HG03439 (cell line): ENCODE data around the gene ANTXR2.
"Not testable (repeated sequence)": the region's sequence is repeated elsewhere in the genome, so short reads cannot be mapped to it uniquely, and the experiment has no call there.

Experiments used
- ATAC-seq: cut with Tn5 transposase; IDR thresholded peaks from one replicate; pipeline ENCODE4 v1.9.1; 2021; ENCODE audit warnings: mild to moderate bottlenecking, moderate library complexity; ENCODE audit not compliant: unreplicated experiment

ANTXR2 gene

DNA sequence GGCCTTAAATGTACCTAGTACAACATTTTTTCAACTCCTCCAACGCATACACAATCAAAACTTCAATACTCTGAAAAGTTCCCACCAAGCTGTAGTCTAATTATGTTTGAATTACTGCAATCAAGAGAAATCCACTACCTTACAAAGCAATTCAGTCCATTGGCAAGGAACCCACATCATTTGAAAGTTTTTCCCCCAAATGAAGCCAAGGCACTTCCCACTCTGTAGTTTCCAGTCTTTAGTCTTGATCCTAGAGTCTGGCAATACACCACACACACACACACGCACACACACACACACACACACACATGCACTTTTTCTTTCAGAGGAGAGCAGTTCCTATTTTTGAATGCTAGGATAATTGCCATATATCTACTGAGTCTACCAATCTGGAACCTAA lies 79.6 kb downstream of the ANTXR2 start:
- no peak for ATAC-seq

DNA sequence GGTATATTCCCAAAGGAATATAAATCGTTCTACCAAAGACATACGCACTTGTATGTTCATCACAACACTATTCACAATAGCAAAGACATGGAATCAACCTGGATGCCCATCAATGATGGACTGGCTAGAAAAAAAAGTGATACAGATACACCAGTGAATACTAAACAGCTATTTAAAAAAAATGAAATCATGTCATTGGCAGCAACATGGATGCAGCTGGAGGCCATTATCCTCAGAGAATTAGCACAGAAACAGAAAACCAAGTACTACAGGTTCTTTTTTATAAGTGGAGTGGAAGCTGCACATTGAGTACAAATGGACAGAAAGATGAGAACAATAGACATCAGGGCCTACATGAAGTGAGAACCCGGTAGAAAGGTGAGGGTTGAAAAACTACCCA lies 81.4 kb downstream of the ANTXR2 start:
- ATAC-seq: no peak

DNA sequence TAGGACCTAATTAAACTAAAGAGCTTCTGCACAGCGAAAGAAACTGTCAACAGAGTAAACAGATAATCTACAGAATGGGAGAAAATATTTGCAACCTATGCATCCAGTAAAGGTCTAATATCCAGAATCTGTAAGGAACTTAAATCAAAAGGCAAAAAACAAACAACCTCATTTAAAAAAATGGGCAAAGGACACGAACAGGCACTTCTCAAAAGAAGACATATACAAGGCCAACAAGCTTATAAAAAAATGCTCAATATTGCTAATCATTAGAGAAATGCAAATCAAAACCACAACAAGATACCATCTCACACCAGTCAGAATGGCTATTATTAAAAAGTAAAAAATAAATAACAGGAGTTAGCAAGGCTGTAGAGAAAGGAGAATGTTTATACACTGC lies 81.9 kb downstream of the ANTXR2 start:
- not testable (repeated sequence) for ATAC-seq

DNA sequence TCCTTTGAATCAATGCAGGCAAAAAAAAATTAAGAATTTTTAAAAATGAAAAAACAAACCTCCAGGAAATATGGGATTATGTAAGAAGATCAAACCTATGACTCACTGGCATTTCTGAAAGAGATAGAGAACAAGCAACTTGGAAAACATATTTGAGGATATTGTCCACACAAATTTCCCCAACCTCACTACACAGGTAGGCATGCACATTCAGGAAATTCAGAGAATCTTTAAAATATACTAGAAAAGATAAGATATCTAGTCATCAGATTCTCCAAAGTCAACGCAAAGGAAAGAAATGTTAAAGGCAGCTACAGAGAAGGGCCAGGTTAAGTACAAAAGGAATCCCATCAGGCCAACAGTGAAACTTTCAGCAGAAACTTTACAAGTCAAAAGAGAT lies 85.6 kb downstream of the ANTXR2 start:
- no peak for ATAC-seq

DNA sequence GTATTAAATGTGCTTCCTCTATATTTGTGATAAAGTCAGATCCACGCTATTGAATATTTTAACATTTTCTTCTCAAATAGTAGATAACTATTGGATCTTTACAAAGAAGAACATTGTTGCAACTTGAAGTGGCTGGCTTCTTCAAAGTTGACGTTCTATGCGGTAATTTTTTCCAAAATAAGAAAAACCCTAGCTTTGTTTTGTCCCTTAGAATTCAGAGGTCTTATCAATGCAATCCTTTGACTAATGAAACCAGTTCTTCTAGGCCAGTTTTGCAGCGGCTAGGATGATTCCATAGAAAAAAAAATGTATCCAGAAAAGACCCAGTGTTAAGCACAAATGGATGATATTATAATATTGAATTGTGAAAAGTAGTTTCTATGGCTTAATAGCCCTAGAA lies 89.6 kb downstream of the ANTXR2 start:
- no peak for ATAC-seq

DNA sequence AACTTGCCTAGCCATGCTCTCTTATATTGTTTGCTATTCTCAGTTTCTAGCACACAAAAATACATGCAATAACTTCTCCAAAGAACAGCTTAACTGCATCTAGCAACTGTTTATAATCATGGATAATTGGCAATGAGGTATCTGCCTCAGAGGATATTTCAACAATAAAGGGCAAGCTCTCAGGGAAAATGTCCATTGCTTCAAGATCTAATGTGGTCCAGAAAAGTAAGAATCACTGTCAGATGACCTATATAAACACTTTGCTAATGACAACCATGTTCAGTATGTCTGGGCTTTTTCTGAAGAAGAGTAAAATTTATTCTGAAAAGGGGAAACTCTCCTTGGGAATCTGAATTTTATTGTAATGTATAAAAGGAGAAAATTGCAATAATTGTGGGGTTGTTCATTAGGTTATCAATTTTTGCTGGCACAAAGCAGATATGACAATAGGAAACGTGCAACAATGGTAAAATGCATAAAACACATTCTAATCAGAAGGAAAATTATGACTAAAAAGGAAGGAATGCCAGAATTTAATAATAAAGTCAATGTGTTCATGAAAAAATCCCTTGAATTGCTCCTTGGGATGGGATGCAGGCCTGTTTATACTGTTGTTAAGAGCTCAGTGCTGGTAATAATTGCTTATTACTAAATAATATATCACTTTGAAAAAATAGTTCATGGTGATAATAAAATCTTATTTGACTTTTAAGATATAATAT lies 90.3 kb downstream of the ANTXR2 start:
- ATAC-seq: no peak

DNA sequence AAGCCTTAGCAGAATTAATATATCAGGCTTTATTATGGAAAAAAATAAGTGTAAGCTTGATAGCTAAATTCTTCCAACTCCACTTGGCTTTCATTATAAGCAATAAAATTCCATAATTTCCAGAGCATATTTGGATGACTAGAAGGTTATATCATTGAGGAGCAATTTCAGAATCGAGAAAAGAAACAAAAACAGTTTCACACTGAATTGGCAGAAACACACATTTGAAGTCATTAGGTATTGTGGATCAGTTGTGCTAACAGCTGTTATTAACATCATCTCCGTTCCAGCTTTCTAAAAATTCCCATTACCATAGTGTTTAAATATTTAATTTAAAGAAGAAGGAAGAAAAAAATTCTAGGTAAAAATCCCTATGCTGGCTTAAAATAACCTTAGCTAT lies 92.6 kb downstream of the ANTXR2 start:
- no peak for ATAC-seq

DNA sequence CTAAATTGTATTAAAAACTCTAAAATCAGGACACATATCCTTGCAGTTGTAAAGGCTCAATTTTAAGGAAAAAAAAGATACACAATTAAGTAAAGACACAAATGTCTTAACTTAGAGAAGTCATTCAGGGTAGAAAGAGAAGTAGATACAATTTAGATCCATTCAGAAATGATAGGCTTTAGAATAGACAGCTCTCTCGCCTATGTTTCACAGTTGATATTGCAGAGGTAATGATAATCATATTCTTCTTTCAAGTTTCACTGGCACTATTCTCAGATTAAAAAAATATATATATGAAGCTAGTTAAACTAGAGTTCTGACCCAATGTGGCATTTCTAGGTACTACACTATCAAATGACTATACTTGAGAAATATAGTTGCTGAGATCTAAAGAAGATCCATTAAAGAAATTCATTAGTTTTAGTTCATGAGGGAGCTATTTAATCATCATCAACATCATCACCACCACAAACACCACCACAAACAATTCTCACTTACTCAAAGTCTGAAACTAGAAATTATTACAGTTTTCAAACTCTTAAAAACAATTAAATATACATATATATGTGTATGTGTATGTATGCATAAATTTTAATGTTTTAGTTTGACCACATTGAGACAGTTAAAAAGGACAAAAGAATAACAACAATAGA lies 93.1 kb downstream of the ANTXR2 start:
- ATAC-seq: no peak

DNA sequence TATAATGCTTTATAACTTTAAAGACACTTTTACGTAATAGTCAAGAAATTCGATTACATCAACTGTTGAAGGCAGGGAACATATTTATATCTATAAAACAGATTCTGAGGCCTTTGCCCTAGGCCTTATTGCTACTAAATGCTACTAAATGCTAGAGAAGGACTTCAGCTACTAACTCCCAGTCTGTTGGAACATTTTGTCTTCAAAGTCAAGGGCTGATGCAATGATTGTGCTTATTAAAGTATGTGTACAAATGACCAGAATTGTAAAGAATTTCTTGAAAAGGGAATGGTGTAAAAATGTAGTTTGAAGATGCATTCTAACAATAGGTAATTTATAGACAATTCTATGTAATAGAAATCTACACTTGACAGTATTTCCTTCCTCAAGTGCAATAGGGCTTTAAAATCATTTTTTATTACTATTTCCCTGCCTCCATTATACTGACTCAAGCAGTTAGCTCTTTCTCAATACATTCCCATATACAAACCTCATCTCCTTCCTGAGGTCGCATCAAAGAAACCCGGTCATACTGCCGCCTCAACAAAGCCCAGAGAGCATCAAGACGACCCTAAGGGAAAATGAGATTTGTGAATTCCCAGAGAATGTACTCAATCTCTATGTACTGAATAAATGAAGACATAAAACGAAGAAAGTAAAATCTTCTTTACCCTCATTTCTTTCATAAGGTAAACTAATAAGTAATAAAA lies 95.7 kb downstream of the ANTXR2 start:
- ATAC-seq: no peak

DNA sequence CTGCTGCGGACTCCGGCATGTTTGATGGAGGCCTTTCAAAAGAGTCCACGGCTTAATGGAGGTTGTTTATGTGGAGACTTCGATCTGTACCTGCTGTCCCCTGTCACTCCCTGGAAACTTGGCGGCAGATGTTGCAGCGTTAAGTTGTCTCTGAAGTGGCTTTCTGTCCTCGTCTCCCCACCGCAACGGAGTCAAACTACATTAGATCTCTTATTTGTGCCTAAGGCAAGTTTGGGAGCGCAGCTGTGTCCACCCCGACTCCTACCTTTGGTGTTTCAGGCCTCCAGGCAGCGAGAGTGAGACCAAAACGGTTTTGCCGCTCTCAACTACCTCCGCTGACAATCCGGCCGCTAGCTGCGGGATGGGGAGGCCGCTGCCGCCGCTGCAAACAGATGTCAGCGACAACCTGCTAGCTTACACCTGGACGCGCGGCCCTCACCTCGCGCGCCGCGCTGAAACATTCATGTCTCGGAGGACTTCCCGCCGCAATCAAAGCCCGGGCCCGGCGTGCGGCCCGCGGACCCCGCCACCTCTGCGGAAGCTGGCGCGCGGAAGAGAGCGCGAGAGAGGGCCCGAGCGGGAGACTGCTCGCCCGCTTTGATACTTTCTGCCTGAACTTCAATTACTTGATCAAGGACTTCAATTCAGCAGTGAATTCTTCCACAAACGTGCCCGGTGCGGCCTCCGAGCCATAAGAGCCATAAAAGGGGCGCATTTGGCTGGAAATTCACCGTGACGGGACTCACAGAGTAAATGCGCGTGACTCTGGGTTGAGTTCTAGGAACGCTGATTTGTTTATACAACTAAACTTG lies 108.4 kb downstream of the ANTXR2 start:
- ATAC-seq: no peak

DNA sequence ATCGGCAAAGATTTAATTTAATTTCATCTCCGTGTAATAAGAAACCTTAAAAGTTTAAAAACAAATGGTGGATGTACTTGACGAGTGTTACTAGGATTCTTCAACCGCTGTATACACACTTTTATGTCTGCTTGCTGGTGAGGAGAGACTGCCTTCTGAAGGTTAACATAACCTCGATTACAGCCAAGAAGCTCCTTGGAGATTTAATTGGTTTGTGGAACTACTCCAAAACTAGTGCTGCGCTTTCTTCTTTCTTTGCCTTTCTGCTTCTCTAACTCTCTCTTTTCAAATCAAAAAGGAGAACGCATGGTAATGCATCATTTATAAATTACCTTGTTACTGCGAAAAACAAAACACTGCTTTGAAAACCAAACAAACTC lies 109.0 kb downstream of the ANTXR2 start:
- ATAC-seq: no peak

DNA sequence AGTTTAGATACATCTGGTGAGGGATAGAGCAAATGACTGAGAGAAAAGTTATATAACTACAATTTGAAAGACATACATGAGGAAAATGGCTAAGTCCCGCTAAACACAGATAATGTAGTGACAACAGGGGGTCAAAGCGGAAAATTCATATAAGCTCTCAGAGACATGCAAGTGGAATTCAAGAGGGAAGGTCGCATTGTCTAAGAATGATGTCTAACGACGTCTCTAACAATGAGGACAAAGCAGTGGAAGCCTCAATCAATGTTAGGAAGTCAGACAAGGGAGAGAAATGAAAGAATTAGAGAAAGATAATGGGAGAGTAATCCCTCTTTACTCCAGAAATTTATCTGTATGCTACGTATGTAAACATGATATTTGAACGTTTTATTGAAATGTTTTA lies 113.4 kb downstream of the ANTXR2 start:
- ATAC-seq: no peak

DNA sequence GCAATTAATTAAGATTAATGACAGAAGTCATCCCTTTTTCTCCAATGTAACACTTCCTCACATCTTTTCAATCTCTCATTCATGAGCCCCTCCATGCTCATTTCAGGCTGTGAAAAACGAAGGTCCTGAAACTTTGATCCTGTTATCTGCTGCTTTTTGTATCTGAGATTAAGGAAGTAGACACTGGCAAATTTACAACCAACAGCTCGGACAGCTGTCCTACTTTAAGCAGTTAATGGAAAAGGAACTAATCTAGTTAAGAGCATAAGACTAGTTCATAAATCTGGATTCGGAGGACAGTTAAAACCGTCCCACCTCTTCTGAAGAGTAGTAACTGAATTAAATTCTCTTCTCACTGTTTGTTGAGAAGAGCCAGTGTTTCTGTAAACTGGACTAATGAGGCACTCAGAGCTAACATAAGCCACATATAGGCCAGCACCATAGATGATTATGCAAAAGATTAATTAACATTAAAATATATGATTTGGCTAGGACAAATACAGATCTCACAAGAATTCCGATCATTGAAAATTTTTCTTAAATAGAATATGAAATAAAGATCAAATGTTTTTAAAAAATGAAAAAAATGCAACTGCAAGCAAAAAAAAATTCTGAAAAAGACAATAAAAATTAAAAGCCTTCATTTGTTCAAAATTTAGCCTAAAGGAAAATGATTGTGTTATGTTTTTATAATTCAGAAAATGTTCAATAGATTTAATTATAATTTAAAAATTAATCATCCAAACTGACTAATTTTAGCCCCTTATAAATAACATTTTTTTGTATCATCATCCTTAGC lies 114.4 kb downstream of the ANTXR2 start:
- ATAC-seq: no peak

DNA sequence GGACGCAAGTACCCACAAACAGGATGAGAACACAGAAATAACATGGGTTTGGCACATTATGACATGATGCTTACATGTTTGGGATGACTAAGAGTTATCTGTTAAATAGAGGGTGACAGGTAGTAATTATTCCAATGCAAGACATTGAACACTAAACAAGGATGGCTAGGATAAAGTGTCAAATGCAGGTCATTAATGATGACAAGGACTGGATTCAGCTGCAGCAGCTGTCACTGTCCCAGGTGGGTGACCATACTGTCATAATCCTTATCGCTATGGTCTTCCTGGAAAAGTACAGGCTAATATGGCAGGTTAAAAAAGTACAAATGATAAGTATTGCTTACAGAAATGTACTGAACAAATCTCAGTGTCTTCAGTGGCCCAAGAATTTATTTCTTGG lies 123.9 kb downstream of the ANTXR2 start:
- no peak for ATAC-seq

DNA sequence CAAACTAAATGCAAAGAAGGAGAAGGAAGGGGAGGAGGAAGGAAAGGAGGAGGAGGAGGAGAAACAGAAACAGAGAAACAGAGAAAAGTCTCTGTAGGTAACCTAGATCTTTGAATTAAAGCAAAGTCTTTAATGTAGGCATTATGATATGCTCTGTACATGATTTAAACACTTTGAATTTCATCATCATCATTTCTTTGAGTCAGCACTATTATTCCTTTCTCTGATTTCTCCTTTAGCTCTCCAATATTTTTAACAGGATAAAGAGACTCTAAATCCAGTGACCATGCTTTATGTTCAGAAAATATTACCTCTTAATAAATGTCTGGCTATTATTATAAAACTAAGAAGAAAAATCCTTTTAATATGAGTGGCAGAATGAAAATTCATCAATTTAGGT lies 124.3 kb downstream of the ANTXR2 start:
- ATAC-seq: no peak

DNA sequence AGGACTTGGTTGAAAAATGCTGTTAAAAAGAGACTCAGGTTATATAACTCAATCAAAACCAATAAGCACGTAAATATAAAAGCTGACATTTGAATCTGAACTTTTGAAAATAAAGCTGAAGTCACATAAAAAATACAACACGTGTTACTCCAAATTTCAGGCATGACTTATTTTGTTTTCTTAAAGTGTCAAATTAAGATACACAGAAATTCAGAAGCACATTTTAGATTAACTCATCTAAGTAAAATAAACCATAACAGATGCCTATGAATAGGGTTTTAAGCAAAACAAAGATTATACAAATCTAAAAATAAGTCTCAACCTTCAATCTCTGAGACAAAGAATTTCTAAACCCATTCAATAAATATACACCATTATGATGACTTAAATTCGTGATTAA lies 124.8 kb downstream of the ANTXR2 start:
- no peak for ATAC-seq

DNA sequence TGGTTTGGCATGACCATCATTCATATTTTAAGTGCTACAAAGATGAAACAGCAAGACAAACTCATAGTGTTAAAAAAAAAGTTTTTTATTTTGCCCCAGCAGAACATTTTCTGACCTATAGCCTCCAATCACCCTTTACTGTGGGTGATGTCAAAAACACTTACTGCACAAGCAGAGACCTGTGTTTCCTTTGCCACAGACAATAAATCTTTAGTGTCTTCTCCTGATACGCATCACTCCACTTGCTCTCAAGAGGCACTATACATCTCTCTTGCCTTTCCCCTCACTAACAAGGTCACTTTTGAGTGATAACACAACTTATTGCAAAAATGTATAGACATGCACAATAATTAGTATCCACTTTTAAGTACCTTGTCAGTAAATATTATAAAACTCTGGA lies 125.6 kb downstream of the ANTXR2 start:
- no peak for ATAC-seq

DNA sequence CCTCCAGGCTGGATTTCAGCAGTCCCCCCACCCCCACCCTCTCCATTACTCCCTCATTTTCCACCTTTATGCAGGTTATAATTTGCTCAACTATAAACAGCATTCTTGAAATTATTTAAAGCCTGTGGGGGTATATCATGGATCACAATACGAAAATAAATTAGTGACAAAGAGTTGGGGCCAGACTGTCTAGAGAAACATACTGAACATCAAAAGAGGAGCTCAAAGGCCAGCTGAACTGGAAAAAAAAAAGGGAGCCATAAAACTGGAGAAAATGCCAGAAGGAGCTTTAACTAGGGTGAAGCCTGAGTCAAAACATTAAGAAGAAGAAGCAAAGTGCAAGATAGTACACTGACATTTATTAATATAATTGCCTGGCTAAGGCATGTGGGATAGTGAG lies 137.8 kb downstream of the ANTXR2 start:
- ATAC-seq: no peak

DNA sequence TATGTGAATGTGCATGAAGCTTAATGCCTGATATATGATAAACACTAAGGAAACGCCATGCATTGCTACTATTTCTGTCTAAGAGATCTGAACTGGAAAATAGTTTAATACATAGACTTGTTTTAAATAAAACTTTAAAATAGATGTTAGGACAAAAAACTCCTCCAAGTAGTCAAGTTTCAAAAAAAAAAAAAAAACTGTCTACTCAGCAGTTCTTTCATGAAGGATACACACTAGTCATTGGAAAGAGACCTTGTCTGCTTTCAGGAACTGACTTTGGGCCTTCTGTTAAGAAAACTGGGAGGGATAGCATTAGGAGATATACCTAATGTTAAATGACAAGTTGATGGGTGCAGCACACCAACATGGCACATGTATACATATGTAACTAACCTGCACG lies 138.4 kb downstream of the ANTXR2 start:
- no peak for ATAC-seq

DNA sequence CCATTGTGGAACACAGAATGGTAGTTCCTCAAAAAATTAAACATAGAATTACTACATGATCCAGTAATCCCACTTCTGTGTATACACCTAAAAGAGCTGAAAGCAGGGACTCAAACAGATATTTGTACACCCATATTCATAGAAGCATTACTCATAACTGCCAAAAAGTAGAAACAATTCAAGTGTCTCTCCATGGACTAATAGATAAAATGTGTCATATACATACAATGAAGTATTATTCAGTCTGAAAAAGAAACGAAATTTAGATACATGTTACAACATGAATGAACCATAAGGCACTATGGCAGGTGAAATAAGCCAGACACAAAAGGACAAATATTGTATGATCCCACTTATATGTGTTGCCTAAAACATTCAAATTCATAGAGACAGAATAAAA lies 145.1 kb downstream of the ANTXR2 start:
- no peak for ATAC-seq

DNA sequence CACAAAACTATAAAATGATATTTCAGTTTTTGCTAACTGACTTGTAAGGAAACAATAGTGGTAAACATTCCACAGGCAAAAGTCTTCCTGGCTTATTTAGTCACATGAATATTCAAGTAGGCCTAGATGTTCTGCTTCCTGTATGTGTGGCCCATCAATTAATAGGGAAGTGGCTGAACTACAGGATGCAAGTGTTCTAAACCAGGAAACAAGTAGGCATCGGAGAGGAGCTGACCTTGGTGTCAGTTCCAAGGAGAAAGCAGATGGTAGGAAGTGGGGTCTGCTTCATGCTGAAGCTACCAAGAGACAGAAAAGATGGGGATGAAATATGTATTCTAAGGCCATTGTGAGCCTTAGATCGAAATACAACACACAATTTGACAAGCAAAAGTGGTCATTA lies 149.7 kb downstream of the ANTXR2 start:
- no peak for ATAC-seq
